DND-41 (cell line): Measurements from ENCODE around the gene RELN.

ENCODE experiments used
- CTCF ChIP-seq: IDR thresholded peaks from 2 replicates; pipeline ENCODE4 v1.5.1; 2012; ENCODE audit warnings: borderline replicate concordance, low read length, moderate library complexity, mild to moderate bottlenecking; ENCODE audit not compliant: poor library complexity, severe bottlenecking; ENCODE audit errors: extremely low read depth
- EZH2 ChIP-seq: IDR thresholded peaks from 3 replicates; pipeline ENCODE4 v1.6.1; 2012; ENCODE audit warnings: borderline replicate concordance, low read depth, mild to moderate bottlenecking, moderate library complexity, low read length, inconsistent platforms; ENCODE audit not compliant: severe bottlenecking

GRCh38 chr7:103932389-103932788 lies 57.1 kb downstream of the RELN start:
- no peak for TF ChIP-seq CTCF
- no peak for TF ChIP-seq EZH2
